ENCODE measurements around the gene FLAD1. TPM values are rescaled to one million over a fixed set of nuclear protein-coding genes. Genes with fewer than 3 reads are reported as not detected.

FLAD1 gene
- total RNA-seq, 1 experiment from 2014 or later, result 58.4 TPM

GRCh38 chr1:154994269-154994587, 11.1 kb downstream of the FLAD1 start:
- no peak for ATAC-seq
- CTCF ChIA-PET, result interaction anchor here (0.7 to 1.3 kb wide), 2 partner anchors 12 to 21 kb away, joined by 3 to 4 read pairs; no protein-coding TSS in a partner anchor
- H3K36me3 ChIP-seq (ENCODE audit: control insufficient read depth in 1 of 2, insufficient read depth in 2 of 2, low read length in 2 of 2), result peaks cover 2 to 9% of the 10 kb centered on the region in 2 experiments; a peak in 2 of 4 replicates
- RAD21 ChIA-PET (ENCODE audit: low non-redundant PET in 1 of 2, low total read pairs in 2 of 2, uncharacterized antibody in 2 of 2, unreplicated experiment in 2 of 2), result no interaction called here
- POLR2A ChIA-PET, result interaction anchor here (1.1 to 2.8 kb wide), 4 partner anchors 11 to 32 kb away, joined by 3 to 18 read pairs (median 10); partner anchors contain the start of genes CKS1B, FLAD1 and SHC1
- H3K27ac ChIP-seq (ENCODE audit: low read depth, low read length), result 0 out of 2 replicates have a peak overlapping the region, but pooled peaks have one; percentile 32
- H3K79me2 ChIP-seq (ENCODE audit: insufficient read depth, low read length), result peaks cover 9% of the 10 kb centered on the region; the same call in 1 of the 2 replicates
- peaks cover 28 to 54% of the 10 kb centered on the region in 2 experiments for H3K4me1 ChIP-seq (ENCODE audit: control insufficient read depth in 1 of 2, insufficient read depth in 2 of 2, low read length in 2 of 2)
- H3K4me2 ChIP-seq (ENCODE audit: low read length), result no peak overlapping the region
- H3K9me2 ChIP-seq (ENCODE audit: insufficient read depth), result no peaks in the 10 kb centered on the region
- H4K20me1 ChIP-seq (ENCODE audit: insufficient read depth), result no peaks in the 10 kb centered on the region
- TF ChIP-seq CBX3 (IDR thresholded peaks at IDR 0.05; ENCODE audit: low read depth), result no peak
- TF ChIP-seq POLR2AphosphoS5 (IDR thresholded peaks at IDR 0.05; ENCODE audit: low read depth, low read length), result peak; percentile 25; the same call in 1 of the 2 replicates
- no peaks in the 10 kb centered on the region for H3K9me3 ChIP-seq (ENCODE audit: control insufficient read depth in 1 of 2, insufficient read depth in 1 of 2, low read depth in 1 of 2, low read length in 2 of 2)
- H3K27me3 ChIP-seq (ENCODE audit: insufficient read depth, low read length), result no peaks in the 10 kb centered on the region
- H3K4me3 ChIP-seq (replicated peaks in 1 of 2; ENCODE audit: low read depth in 1 of 2, low read length in 2 of 2), result no peak overlapping the region
- intact Hi-C loops (cut with micrococcal nuclease), result no loop called here
- no peak for DNase-seq (ENCODE audit: low read depth, low spot score)
- H2AFZ ChIP-seq (ENCODE audit: low read depth, low read length, poor library complexity, severe bottlenecking), result no peak overlapping the region
- no TSS peak for BruUV-seq (replicated peaks)
- 0 out of 2 replicates have a peak overlapping the region, but pooled peaks have one; percentile 10 for H3K9ac ChIP-seq (ENCODE audit: low read length)

- TF ChIP-seq POLR2AphosphoS5 (IDR thresholded peaks at IDR 0.05; ENCODE audit: low read depth, low read length) (0 out of 2 replicates have a peak, but pooled peaks have one; percentile 26), RAD21 (IDR thresholded peaks at IDR 0.05; ENCODE audit: low read depth) (no peak)
- BruUV-seq (replicated peaks), result no TSS peak
- Histone ChIP-seq H3K9me2 (ENCODE audit: insufficient read depth) (no peaks in the 10 kb centered on the region), H3K27me3 (ENCODE audit: insufficient read depth, low read length) (no peaks in the 10 kb centered on the region), H3K36me3 (ENCODE audit: control insufficient read depth in 1 of 2, insufficient read depth in 2 of 2, low read length in 2 of 2) (peaks cover 1 to 7% of the 10 kb centered on the region in 2 experiments; a peak in 2 of 4 replicates), H3K4me3 (replicated peaks in 1 of 2; ENCODE audit: low read depth in 1 of 2, low read length in 2 of 2) (no peak overlapping the region), H4K20me1 (ENCODE audit: insufficient read depth) (no peaks in the 10 kb centered on the region), H2AFZ (ENCODE audit: low read depth, low read length, poor library complexity, severe bottlenecking) (no peak overlapping the region), H3K9me3 (ENCODE audit: control insufficient read depth in 1 of 2, insufficient read depth in 1 of 2, low read depth in 1 of 2, low read length in 2 of 2) (no peaks in the 10 kb centered on the region), H3K79me2 (ENCODE audit: insufficient read depth, low read length) (peaks cover 6% of the 10 kb centered on the region; the same call in 1 of the 2 replicates), H3K4me2 (ENCODE audit: low read length) (no peak overlapping the region), H3K4me1 (ENCODE audit: control insufficient read depth in 1 of 2, insufficient read depth in 2 of 2, low read length in 2 of 2) (peaks cover 28 to 58% of the 10 kb centered on the region in 2 experiments), H3K27ac (ENCODE audit: low read depth, low read length) (peak overlapping the region; percentile 32; the same call in 1 of the 2 replicates), H3K9ac (ENCODE audit: low read length) (no peak overlapping the region)
- DNase-seq (ENCODE audit: low read depth, low spot score) (no peak), ATAC-seq (no peak)
- ChIA-PET CTCF (interaction anchor here (0.7 to 1.3 kb wide), 2 partner anchors 12 to 21 kb away, joined by 3 to 4 read pairs; no protein-coding TSS in a partner anchor), RAD21 (ENCODE audit: low non-redundant PET in 1 of 2, low total read pairs in 2 of 2, uncharacterized antibody in 2 of 2, unreplicated experiment in 2 of 2) (interaction anchor here in 1 of 2 experiments (1.1 kb wide), 1 partner anchor 34 kb away, joined by 4 read pairs; the partner anchor contains the start of gene PYGO2), POLR2A (interaction anchor here (1.4 to 2.8 kb wide), 3 partner anchors 11 to 24 kb away, joined by 4 to 18 read pairs (median 15); partner anchors contain the start of genes CKS1B, FLAD1 and SHC1)
- intact Hi-C loops (cut with micrococcal nuclease), result no loop called here
Measured at GRCh38 chr1:154994591-154994990, 11.4 kb downstream of the FLAD1 start.

All from HCT116 (cell line).